A673 (cell line): ENCODE data around the gene CDK14. TPM values are rescaled to one million over a fixed set of nuclear protein-coding genes. Genes with fewer than 3 reads are reported as not detected.
A peak's percentile ranks its signal among the peaks of the same experiment; 100 is the strongest.

Experiments
- BruUV-seq: library from RNA; stranded (reverse); fragments of 400-500 nt; replicated peaks from 2 replicates; lab custom pipeline; 2021; lab: Mats Ljungman, UMichigan
- CTCF ChIA-PET: fragments of 300-600 bp; sonication (Branson Sonifier 250); formaldehyde crosslinking; loops from one replicate; lab custom pipeline; 2022; ENCODE audit warnings: antibody characterized with exemption; lab: Charles Lee
- POLR2A ChIA-PET: fragments of 300-600 bp; sonication (Branson Sonifier 250); formaldehyde crosslinking; loops from one replicate; lab custom pipeline; 2022; ENCODE audit warnings: antibody characterized with exemption; ENCODE audit not compliant: low non-redundant PET; lab: Charles Lee
- DNase-seq: peaks from one replicate; pipeline ENCODE4 v3.0.0-alpha.2; 2015; ENCODE audit warnings: low spot score
- H3K27ac ChIP-seq: fragments of 200-600 bp; sonication (generic); 2 replicates; pipeline ENCODE4 v1.5.1; 2016; ENCODE audit warnings: mixed run types, low read depth, mild to moderate bottlenecking, mixed read lengths, antibody characterized with exemption, low read length; ENCODE audit not compliant: poor library complexity, severe bottlenecking
- H3K27me3 ChIP-seq: fragments of 200-600 bp; sonication (generic); replicated peaks from 2 replicates; pipeline ENCODE4 v1.6.1; 2017; ENCODE audit warnings: mixed run types, low read depth, mild to moderate bottlenecking, mixed read lengths, antibody characterized with exemption, low read length; ENCODE audit not compliant: insufficient read depth, poor library complexity
- H3K36me3 ChIP-seq: fragments of 200-600 bp; sonication (generic); 2 replicates; pipeline ENCODE4 v1.6.1; 2016; ENCODE audit warnings: mixed run types, mild to moderate bottlenecking, mixed read lengths, antibody characterized with exemption, low read length; ENCODE audit not compliant: insufficient read depth, poor library complexity, severe bottlenecking
- H3K4me1 ChIP-seq: fragments of 200-600 bp; sonication (generic); 2 replicates; pipeline ENCODE4 v1.6.1; 2017; ENCODE audit warnings: mixed run types, mild to moderate bottlenecking, mixed read lengths, antibody characterized with exemption, low read length; ENCODE audit not compliant: insufficient read depth, poor library complexity, severe bottlenecking
- H3K4me3 ChIP-seq: fragments of 200-600 bp; sonication (generic); 2 replicates; pipeline ENCODE4 v1.5.1; 2016; ENCODE audit warnings: low read depth, mixed run types, mild to moderate bottlenecking, mixed read lengths, low read length; ENCODE audit not compliant: poor library complexity, severe bottlenecking
- H3K9me3 ChIP-seq: fragments of 200-600 bp; sonication (generic); 2 replicates; pipeline ENCODE4 v1.6.1; 2016; ENCODE audit warnings: mixed run types, low read depth, mild to moderate bottlenecking, mixed read lengths, antibody characterized with exemption, low read length; ENCODE audit not compliant: poor library complexity, severe bottlenecking
- CTCF ChIP-seq: fragments of 300-800, 200-600 bp; sonication (generic); conservative IDR thresholded peaks from 2 replicates; pipeline ENCODE4 v1.5.1; 2017; ENCODE audit warnings: low read depth, mild to moderate bottlenecking, antibody characterized with exemption, low read length, moderate library complexity, mixed read lengths
- EZH2 ChIP-seq: fragments of 200-600 bp; sonication (generic); IDR thresholded peaks from 2 replicates; pipeline ENCODE4 v1.6.1; 2017; ENCODE audit warnings: borderline replicate concordance, low read depth, mild to moderate bottlenecking, mixed read lengths, antibody characterized with exemption, low read length; ENCODE audit not compliant: poor library complexity, severe bottlenecking
- intact Hi-C: fragments of 100-400 bp; cut with micrococcal nuclease; formaldehyde crosslinking; loops from one replicate; pipeline ENCODE4 v1.10.0; 2022; ENCODE audit not compliant: unreplicated experiment
- total RNA-seq: library from RNA; stranded (reverse); gene quantifications from 2 replicates; pipeline ENCODE4 v1.2.3, GENCODE V29; 2021

Gene CDK14
- total RNA-seq, 1 experiment from 2014 or later = 128 TPM

- Histone ChIP-seq H3K4me1 (peaks cover 99% of the 10 kb centered on the region), H3K36me3 (no peaks in the 10 kb centered on the region), H3K9me3 (no peaks in the 10 kb centered on the region), H3K4me3 (no peak overlapping the region), H3K27ac (peak overlapping the region; percentile 69), H3K27me3 (no peaks in the 10 kb centered on the region)
- intact Hi-C loops = loop anchor here (5.0 kb wide), 2 partner anchors 242 to 488 kb away; partner anchors contain the start of gene CDK14
- TF ChIP-seq CTCF (no peak), EZH2 (no peak)
- BruUV-seq = no TSS peak
- ChIA-PET POLR2A (no interaction called here), CTCF (no interaction called here)
- DNase-seq = no peak
Measured at GRCh38 chr7:91085175-91085574, 489.1 kb downstream of the CDK14 start.

DNA sequence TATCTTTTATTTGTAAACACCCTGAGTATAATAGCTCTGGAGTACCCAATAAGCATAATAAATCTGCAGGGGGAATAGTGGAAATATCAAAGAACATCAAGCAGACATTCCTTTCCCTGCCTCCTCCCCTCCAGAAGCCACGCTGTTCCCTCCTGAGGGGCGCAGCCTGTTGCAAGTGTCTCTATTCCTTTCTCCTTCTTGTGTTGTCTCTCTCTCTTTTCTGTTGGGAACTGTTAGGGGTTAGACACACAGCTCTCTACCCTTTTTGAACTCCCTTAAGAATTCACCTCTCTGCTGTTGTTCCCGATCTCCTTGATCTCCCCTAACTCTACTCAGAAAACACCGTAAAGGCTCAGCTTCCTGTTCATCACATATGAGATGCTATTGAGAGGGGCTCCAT lies 490.1 kb downstream of the CDK14 start:
- peak overlapping the region; percentile 26 for H3K27ac ChIP-seq
- H3K9me3 ChIP-seq = no peaks in the 10 kb centered on the region
- CTCF ChIA-PET = no interaction called here
- H3K27me3 ChIP-seq = no peaks in the 10 kb centered on the region
- H3K36me3 ChIP-seq = no peaks in the 10 kb centered on the region
- H3K4me1 ChIP-seq = peaks cover 97% of the 10 kb centered on the region
- POLR2A ChIA-PET = interaction anchor here (0.7 kb wide), 1 partner anchor 683 kb away, joined by 3 read pairs; the partner anchor contains the start of gene CLDN12
- BruUV-seq = no TSS peak
- TF ChIP-seq EZH2 = no peak
- TF ChIP-seq CTCF = no peak
- intact Hi-C loops = loop anchor here (5.0 kb wide), 2 partner anchors 241 to 489 kb away; partner anchors contain the start of gene CDK14
- no peak for DNase-seq
- H3K4me3 ChIP-seq = no peak overlapping the region

DNA sequence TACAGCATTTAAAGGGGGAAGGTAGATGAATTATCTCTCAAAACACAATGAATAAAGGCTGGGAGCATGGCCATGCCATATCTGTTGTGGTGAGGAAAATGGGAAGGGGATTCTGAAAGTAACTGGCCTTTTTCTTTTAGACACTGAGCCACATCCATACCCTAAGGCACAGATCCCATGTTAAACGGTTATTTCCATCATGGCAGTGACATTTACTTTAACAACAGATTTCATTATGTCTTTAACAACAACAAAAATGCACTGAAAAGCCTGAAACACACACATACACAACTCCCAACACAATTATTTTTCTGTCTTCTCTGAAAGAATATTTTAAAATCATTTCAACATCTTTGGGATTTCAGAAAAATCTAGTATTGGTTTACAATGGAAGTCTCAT lies 492.0 kb downstream of the CDK14 start:
- no TSS peak for BruUV-seq
- H3K4me3 ChIP-seq = no peak overlapping the region
- no peaks in the 10 kb centered on the region for H3K27me3 ChIP-seq
- no peaks in the 10 kb centered on the region for H3K9me3 ChIP-seq
- intact Hi-C loops = loop anchor here (2.0 to 5.0 kb wide), 3 partner anchors 239 to 491 kb away; partner anchors contain the start of gene CDK14
- TF ChIP-seq EZH2 = no peak
- no peak for TF ChIP-seq CTCF
- DNase-seq = no peak
- no peaks in the 10 kb centered on the region for H3K36me3 ChIP-seq
- ChIA-PET POLR2A (interaction anchor here (0.7 kb wide), 1 partner anchor 336 kb away, joined by 3 read pairs; no protein-coding TSS in a partner anchor), CTCF (interaction anchor here (1.0 kb wide), 1 partner anchor 728 kb away, joined by 3 read pairs; no protein-coding TSS in a partner anchor)
- peak overlapping the region; percentile 89 for H3K27ac ChIP-seq
- peaks cover 95% of the 10 kb centered on the region for H3K4me1 ChIP-seq
